RWPE2 (cell line): ENCODE results near the gene TMEM244.

Experiments used
- ATAC-seq: fragments of 200-7000 bp; cut with Tn5 transposase; 3 replicates; pipeline ENCODE4 v1.9.1; 2021; ENCODE audit warnings: low read depth
- DNase-seq: peaks from one replicate; pipeline ENCODE4 v3.0.0-alpha.2; 2020; ENCODE audit warnings: low spot score
- H3K27ac ChIP-seq: fragments of 450-650 bp; 2 replicates; pipeline ENCODE4 v1.5.1; 2017; ENCODE audit warnings: mild to moderate bottlenecking; ENCODE audit not compliant: poor library complexity, severe bottlenecking
- H3K27me3 ChIP-seq: fragments of 250-450 bp; sonication (Bioruptor Pico); 2 replicates; pipeline ENCODE4 v1.5.1; 2021; ENCODE audit warnings: mild to moderate bottlenecking, moderate library complexity; ENCODE audit not compliant: insufficient read depth, poor library complexity, severe bottlenecking
- H3K36me3 ChIP-seq: fragments of 250-450 bp; sonication (Bioruptor Pico); 2 replicates; pipeline ENCODE4 v1.5.1; 2020; ENCODE audit warnings: low read depth, mild to moderate bottlenecking, moderate library complexity
- H3K4me1 ChIP-seq: fragments of 250-450 bp; sonication (Bioruptor Pico); 2 replicates; pipeline ENCODE4 v1.5.1; 2021; ENCODE audit warnings: mild to moderate bottlenecking, moderate library complexity; ENCODE audit not compliant: insufficient read depth, poor library complexity, severe bottlenecking
- H3K4me3 ChIP-seq: fragments of 250-450 bp; sonication (Bioruptor Pico); 2 replicates; pipeline ENCODE4 v1.5.1; 2021; ENCODE audit warnings: mild to moderate bottlenecking, moderate library complexity; ENCODE audit not compliant: severe bottlenecking
- H3K9me3 ChIP-seq: fragments of 250-450 bp; sonication (Bioruptor Pico); 2 replicates; pipeline ENCODE4 v1.5.1; 2021; ENCODE audit warnings: mild to moderate bottlenecking, moderate library complexity; ENCODE audit not compliant: severe bottlenecking
- CTCF ChIP-seq: fragments of 450-650 bp; IDR thresholded peaks from one replicate; pipeline ENCODE4 v1.5.1; 2017; ENCODE audit warnings: mild to moderate bottlenecking, moderate library complexity; ENCODE audit not compliant: poor library complexity, severe bottlenecking

Gene TMEM244

GRCh38 chr6:129902681-129903080 is 41.6 kb upstream of the TMEM244 start:
- H3K4me3 ChIP-seq, result no peak overlapping the region
- no peak overlapping the region for H3K27ac ChIP-seq
- no peaks in the 10 kb centered on the region for H3K36me3 ChIP-seq
- DNase-seq (no peak), ATAC-seq (no peak)
- no peak for TF ChIP-seq CTCF
- H3K9me3 ChIP-seq, result no peaks in the 10 kb centered on the region
- no peaks in the 10 kb centered on the region for H3K27me3 ChIP-seq
- H3K4me1 ChIP-seq, result no peaks in the 10 kb centered on the region

GRCh38 chr6:129901910-129902309 is 40.8 kb upstream of the TMEM244 start:
- no peaks in the 10 kb centered on the region for H3K36me3 ChIP-seq
- no peaks in the 10 kb centered on the region for H3K27me3 ChIP-seq
- H3K9me3 ChIP-seq, result no peaks in the 10 kb centered on the region
- ATAC-seq (0 out of 3 replicates have a peak, but pooled peaks have one; percentile 45), DNase-seq (no peak)
- no peaks in the 10 kb centered on the region for H3K4me1 ChIP-seq
- TF ChIP-seq CTCF, result no peak
- no peak overlapping the region for H3K4me3 ChIP-seq
- H3K27ac ChIP-seq, result no peak overlapping the region

- ATAC-seq (peak; percentile 74; the same call in 2 of the 3 replicates), DNase-seq (no peak)
- Histone ChIP-seq H3K9me3 (no peaks in the 10 kb centered on the region), H3K4me3 (no peak overlapping the region), H3K27me3 (no peaks in the 10 kb centered on the region), H3K4me1 (peaks cover 11% of the 10 kb centered on the region), H3K36me3 (no peaks in the 10 kb centered on the region), H3K27ac (peak overlapping the region; percentile 13)
- no peak for TF ChIP-seq CTCF
These were observed 34.6 kb upstream of the TMEM244 start for GRCh38 chr6:129895692-129896091.

- Histone ChIP-seq H3K36me3 (no peaks in the 10 kb centered on the region), H3K4me1 (peaks cover 19% of the 10 kb centered on the region), H3K4me3 (no peak overlapping the region), H3K9me3 (no peaks in the 10 kb centered on the region), H3K27me3 (no peaks in the 10 kb centered on the region), H3K27ac (no peak overlapping the region)
- DNase-seq (no peak), ATAC-seq (no peak)
- TF ChIP-seq CTCF, result no peak
These were observed 33.8 kb upstream of the TMEM244 start for GRCh38 chr6:129894921-129895320.

GRCh38 chr6:129893640-129894039 is 32.5 kb upstream of the TMEM244 start:
- H3K27me3 ChIP-seq, result no peaks in the 10 kb centered on the region
- TF ChIP-seq CTCF, result peak; percentile 82
- no peaks in the 10 kb centered on the region for H3K9me3 ChIP-seq
- H3K27ac ChIP-seq, result no peak overlapping the region
- no peaks in the 10 kb centered on the region for H3K36me3 ChIP-seq
- no peak overlapping the region for H3K4me3 ChIP-seq
- no peak for DNase-seq
- H3K4me1 ChIP-seq, result peaks cover 29% of the 10 kb centered on the region
- no peak for ATAC-seq
